GM10266 (cell line): ENCODE measurements around the gene PLXND1.
"Not testable (repeated sequence)": the region's sequence is repeated elsewhere in the genome, so short reads cannot be mapped to it uniquely, and the experiment has no call there.

Source experiments
- DNase-seq: peaks from one replicate; pipeline ENCODE4 v3.0.0; 2012; ENCODE audit errors: extremely low spot score
- TF ChIP-seq, protein P1 (sequence below): IDR thresholded peaks from 2 replicates; pipeline ENCODE4 v1.5.1; 2012; ENCODE audit warnings: mild to moderate bottlenecking, low read depth; ENCODE audit not compliant: control insufficient read depth, insufficient read depth; ENCODE audit errors: missing control alignments

The PLXND1 gene

DNA sequence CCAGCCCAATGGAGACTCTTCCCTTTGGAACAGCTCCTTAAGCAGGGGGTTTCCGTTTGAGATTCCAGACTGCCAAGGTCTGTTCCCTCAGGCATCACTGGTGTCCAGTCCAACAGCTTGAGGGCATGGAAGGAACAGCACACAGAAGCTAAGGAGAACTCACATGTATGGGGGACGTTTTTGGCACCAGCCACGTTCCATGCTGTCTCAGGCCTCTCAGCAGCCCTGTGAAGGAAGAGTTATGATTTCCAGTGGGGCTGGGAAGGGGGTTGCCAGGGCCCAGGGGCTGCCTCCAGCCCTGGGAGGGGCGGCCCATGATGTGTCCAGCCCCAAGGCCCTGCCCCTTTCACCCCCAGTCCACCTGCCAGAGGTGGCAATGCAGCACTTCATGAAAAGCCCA lies 85.5 kb downstream of the PLXND1 start:
- TF ChIP-seq, protein P1, sequence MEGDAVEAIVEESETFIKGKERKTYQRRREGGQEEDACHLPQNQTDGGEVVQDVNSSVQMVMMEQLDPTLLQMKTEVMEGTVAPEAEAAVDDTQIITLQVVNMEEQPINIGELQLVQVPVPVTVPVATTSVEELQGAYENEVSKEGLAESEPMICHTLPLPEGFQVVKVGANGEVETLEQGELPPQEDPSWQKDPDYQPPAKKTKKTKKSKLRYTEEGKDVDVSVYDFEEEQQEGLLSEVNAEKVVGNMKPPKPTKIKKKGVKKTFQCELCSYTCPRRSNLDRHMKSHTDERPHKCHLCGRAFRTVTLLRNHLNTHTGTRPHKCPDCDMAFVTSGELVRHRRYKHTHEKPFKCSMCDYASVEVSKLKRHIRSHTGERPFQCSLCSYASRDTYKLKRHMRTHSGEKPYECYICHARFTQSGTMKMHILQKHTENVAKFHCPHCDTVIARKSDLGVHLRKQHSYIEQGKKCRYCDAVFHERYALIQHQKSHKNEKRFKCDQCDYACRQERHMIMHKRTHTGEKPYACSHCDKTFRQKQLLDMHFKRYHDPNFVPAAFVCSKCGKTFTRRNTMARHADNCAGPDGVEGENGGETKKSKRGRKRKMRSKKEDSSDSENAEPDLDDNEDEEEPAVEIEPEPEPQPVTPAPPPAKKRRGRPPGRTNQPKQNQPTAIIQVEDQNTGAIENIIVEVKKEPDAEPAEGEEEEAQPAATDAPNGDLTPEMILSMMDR = no peak
- DNase-seq = no peak

DNA sequence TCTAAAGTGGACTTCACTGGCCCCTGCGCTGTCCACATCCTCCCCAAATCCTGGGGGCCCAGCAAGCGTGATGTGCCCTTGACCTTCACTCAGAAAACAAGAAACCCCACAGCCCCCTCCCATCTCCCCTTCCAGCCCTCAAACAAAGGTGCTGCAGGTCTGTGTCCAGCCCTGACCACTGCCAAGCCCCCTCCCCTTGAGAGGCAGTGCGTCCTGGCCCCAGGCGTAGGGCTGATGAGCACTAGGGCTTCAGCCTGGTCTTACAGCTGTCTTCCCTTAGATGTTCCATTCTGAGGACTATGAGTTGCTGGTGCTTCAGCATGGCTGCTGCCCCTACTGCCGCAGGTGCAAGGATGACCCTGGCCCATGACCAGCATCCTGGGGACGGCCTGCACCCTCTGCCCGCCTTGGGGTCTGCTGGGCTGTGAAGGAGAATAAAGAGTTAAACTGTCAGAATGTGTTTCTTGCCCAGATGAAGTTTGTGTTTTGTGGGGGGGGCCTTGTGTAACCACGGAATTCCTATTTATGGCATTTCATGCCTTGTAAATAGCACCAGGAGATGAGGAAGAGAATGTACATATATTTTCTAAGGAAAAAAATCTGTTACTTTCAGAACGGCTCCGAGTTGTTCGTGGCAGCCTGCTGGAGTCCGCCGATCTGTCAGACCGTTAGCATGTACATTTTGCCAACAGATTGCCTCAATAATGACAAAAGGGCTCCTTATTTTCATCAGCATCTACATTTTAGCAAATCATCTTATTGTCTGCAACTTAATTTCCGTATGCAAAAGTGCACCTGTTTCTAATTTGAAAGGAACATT lies 86.4 kb downstream of the PLXND1 start:
- TF ChIP-seq, protein P1 = no peak
- DNase-seq = no peak

DNA sequence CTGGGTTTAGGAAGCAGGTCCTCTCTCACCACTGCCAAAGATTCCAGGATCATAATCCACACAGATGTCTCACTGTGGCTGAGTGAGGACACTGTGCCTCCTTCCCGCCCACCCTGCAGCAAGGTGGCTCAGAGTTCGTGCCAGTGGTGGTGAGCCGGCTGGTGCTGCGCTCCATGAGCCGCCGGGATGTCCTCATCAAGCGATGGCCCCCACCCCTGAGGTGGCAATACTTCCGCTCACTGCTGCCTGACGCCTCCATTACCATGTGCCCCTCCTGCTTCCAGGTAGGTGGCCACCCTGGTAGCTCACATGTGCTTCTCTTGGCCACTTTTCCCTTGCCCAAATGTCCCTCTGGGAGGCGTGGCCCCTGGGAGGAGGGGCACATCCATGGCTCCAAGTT lies 87.0 kb downstream of the PLXND1 start:
- DNase-seq = no peak
- TF ChIP-seq, protein P1 = no peak

DNA sequence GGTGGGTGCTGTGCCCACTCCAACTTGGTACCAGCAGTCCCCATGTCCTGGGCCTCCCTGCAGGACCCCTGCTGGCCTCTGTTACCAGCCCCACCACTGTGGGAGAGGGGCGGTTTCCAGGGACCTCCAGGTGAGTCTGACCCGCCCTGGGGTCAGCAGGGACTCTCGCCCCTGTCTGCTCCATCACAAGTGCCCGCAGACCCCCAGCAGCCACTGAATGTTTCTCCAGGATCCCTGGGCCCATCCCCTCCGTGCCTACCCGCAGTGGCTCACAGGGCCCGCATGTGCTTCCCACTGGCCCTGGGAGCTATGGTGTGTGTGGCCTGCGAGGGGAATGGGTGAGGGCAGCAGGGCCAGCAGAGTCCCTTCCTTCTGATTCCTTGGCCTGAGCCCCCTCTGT lies 87.9 kb downstream of the PLXND1 start:
- no peak for DNase-seq
- TF ChIP-seq, protein P1 = no peak

DNA sequence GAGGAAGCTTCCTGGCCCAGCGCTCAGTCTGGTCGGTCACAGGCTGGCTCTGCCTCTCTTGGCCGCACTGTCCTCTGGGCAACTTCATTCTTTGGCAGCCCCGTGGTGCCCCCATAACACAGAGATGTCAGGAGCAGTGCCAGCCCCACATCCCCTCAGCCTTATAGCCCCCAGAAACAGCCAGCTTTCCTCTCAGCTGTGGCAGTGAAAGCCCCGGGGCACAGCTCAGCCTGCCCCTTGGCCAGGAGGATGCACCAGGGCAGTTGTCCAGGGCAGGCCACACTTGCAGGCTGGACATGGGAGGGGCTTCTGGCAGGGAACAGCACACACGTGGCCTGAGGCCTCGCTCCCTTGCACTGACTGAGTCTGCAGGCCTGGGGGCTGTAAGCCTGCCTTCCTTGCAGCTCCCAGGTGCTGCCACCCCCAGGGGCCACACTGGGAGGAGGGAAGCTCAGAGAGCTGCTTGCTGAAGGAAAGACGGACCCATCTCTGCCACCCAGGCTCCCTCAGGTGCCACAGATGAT lies 88.4 kb downstream of the PLXND1 start:
- DNase-seq = no peak
- TF ChIP-seq, protein P1 = no peak

DNA sequence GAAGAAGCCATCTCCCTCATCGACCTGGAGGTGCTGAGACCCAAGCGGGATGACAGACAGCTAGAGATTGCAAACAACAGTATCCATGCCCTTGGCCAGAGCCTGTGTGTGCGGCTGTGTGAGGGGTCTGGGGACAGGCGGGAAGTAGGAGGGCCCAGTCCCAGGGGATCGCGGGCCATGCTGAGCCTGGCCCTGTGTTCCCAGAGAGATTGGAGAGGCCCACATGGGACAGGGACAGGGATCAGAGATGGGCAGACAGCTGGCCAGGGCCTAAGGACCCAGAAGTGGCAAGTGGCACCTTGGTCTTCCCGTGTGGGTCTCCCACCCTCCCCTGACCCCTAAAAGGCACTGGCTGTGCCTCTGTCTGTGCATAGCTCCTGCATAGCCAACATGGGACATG lies 89.0 kb downstream of the PLXND1 start:
- TF ChIP-seq, protein P1 = no peak
- no peak for DNase-seq

DNA sequence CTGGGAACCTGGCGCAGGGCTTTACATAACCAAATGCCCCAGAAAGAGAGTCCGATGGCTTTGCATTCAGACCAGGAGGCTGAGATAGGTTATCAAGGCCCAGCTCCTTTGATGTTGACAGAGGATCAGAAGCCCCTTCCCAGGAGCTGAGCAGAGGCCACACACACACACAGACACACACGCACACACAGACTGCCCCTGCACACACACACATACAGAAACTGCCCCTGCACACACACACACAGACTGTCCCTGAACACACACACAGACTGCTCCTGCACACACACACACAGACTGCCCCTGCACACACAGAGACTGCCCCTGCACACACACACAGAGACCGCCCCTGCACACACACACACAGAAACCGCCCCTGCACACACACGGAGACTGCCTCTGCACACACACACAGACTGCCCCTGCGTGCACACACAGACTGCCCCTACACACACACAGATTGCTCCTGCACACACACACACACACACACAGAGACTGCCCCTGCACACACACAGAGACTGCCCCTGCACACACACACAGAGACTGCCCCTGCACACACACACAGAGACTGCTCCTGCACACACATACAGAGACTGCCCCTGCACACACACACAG lies 90.5 kb downstream of the PLXND1 start:
- DNase-seq = not testable (repeated sequence)

DNA sequence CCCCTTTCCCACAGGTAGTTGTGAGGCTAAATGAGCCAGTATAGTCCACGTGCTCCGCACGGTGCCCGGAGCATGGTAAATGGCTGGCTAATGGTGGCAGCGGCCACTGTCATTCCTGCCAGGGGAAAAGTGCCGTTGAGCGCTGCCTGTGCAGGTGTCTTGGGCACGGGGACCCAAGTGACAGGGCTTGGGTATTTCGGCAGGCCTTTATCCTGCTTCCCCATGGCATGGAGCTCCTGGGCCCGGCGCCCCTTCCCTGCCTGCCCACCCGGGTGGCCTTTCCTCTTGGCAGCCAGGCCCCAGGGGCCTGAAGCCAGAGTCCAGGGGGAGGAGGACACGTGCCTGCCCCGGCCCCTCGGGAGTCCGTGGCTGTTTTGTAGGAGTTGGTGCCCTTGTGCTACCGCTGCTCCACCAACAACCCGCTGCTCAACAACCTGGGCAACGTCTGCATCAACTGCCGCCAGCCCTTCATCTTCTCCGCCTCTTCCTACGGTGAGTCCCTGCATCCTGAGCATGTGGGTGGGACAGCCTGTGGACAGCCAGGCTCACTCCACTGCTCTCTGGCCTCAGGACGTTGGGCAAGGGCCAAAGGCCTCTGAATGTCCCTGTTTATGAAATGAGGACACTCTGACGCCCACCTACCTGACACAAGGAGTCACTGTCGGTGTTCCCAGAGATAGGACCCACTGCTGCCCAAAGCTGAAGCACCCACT lies 91.2 kb downstream of the PLXND1 start:
- not testable (repeated sequence) for DNase-seq
